HG02973 (cell line): ENCODE results near the gene ABCB1.
"Not testable (repeated sequence)": the region's sequence is repeated elsewhere in the genome, so short reads cannot be mapped to it uniquely, and the experiment has no call there.

ENCODE experiments used
- ATAC-seq: cut with Tn5 transposase; IDR thresholded peaks from one replicate; pipeline ENCODE4 v1.9.1; 2021; ENCODE audit warnings: moderate library complexity; ENCODE audit not compliant: unreplicated experiment

The ABCB1 gene

GRCh38 chr7:87474533-87475358 is 125.9 kb downstream of the ABCB1 start:
- ATAC-seq = peak; percentile 69

DNA sequence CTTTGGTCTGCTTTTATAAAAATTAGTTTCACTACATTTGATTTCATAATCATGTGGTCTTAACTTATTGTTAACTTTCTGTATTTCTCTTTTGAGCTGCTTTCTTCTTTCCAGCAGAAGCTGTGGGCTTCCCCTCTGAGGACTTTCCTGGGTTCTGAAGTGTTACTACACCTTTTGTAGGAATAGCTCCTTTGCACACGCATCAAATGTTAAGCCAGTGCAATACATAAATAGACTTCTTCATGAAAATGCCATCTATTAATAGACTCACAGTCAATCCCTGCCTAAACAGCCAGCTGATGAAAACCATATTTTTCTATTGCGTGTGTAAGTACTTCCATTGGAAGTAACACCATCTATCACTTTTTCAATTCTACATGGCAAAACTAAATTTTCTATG is 126.7 kb downstream of the ABCB1 start:
- ATAC-seq = peak; percentile 14

- no peak for ATAC-seq
Observed at GRCh38 chr7:87473192-87473591, 127.5 kb downstream of the ABCB1 start.

DNA sequence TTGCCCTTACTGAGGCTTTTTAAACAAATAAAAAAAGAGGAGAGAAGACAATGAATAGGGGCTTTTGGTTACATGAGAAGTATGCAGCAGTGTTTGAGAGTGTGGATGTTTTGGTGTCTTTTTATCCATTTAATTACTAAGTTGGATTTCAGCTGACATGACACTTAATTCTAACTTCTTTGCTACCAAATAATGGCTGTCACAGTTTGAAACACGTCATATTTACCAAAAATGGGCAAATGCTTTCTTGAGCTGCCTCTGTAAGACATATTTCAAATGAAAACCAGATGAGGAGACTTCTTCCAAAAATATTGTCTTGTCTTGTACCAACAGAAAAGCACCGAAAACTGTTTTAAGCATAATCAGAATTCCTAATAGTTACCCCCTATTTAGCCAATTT is 129.2 kb downstream of the ABCB1 start:
- no peak for ATAC-seq

- ATAC-seq = not testable (repeated sequence)
Observed at GRCh38 chr7:87469204-87469603, 131.5 kb downstream of the ABCB1 start.

GRCh38 chr7:87465534-87465880 is 135.2 kb downstream of the ABCB1 start:
- not testable (repeated sequence) for ATAC-seq

GRCh38 chr7:87464830-87465533 is 135.7 kb downstream of the ABCB1 start:
- not testable (repeated sequence) for ATAC-seq

DNA sequence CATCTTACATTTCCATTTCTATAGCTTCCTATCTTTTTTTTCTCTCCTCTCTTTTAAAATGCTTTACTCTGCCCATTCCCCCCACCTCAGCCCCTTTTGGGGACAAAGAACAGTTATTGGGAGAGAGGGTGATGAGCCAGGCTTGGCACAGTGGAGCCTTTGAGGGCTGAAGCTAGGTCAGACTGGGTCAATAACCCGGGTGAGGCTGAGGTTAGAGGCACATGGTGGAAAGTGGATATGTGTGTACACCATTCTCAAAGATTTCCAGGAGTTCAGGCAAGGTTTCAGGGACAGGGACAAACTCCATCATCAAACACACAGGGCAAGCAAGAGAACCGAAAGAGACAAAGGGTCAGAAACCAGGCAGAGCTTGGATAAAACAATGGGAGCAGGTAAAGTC is 136.7 kb downstream of the ABCB1 start:
- ATAC-seq = no peak

DNA sequence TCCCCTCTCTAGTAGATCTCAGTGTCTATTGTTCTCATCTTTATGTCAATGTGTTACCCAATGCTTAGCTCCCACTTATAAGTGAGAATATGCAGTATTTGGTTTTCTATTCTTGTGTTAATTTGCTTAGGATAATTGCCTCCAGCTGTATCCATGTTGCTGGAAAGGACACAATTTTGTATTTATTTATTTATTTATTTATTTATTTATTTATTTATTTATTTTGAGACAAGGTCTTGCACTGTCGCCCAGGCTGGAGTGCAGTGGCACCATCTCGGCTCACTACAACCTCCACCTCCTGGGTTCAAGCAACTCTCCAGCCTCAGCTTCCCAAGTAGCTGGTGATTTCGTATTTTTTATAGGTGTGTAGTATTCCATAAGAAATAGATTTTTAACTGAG is 140.2 kb downstream of the ABCB1 start:
- not testable (repeated sequence) for ATAC-seq

GRCh38 chr7:87459941-87460340 is 140.7 kb downstream of the ABCB1 start:
- ATAC-seq = no peak

DNA sequence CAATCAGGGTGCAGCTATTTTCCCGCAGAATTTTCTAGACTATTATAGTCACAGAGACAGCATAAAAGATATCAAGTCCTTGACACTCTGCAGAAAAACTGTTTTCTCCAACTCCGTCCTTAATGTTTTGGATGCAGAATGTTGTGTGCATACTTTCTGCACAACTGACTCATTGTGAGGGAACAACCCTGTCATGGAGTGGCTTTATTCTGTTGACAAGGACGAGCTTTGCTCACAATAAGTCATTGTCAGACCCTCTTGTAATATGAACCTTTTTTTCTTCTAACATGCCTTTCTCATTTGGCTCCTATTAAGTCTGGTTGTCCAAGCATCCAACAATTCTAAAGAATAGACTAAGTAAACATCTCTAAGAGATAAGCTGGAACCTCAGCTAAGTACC is 142.5 kb downstream of the ABCB1 start:
- no peak for ATAC-seq

DNA sequence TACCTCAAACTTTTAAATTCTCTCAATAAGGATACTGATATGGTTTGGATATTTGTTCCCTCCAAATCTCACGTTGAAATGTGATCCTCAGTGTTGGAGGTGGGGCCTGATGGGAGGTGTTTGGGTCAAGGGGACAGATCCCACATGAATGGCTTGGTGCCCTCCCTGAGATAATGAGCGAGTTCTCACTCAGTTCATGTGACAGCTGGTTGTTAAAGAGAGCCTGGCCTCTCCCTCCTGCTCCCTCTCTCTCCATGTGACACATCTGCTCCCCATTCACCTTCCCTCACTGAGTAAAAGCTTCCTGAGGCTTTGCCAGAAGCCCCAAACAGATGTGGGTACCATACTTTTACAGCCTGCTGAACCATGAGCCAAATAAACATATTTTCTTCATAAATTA is 144.4 kb downstream of the ABCB1 start:
- no peak for ATAC-seq
